Trophoblast cell (in vitro differentiated cells and primary cell): Measurements from ENCODE around the gene PCAT6.
A peak's percentile ranks its signal among the peaks of the same experiment; 100 is the strongest.

Experiments
- DNase-seq, 2 donors: peaks; one replicate each; pipeline ENCODE4 v3.0.0-alpha.2; 2016
- H2AFZ ChIP-seq: 2 replicates; pipeline ENCODE4 v1.6.1; 2013; ENCODE audit warnings: low read length, moderate library complexity, mild to moderate bottlenecking; ENCODE audit not compliant: insufficient read depth, poor library complexity
- H2AK5ac ChIP-seq: 2 replicates; pipeline ENCODE4 v1.6.1; 2013; ENCODE audit warnings: mild to moderate bottlenecking, low read length
- H2BK120ac ChIP-seq: 2 replicates; pipeline ENCODE4 v1.6.1; 2013; ENCODE audit warnings: low read length, mild to moderate bottlenecking, moderate library complexity; ENCODE audit not compliant: insufficient read depth, poor library complexity
- H2BK12ac ChIP-seq: 2 replicates; pipeline ENCODE4 v1.6.1; 2013; ENCODE audit warnings: mild to moderate bottlenecking, low read length, moderate library complexity
- H2BK5ac ChIP-seq: 2 replicates; pipeline ENCODE4 v1.6.1; 2013; ENCODE audit warnings: low read length, low read depth, moderate library complexity, mild to moderate bottlenecking; ENCODE audit not compliant: poor library complexity
- H3K14ac ChIP-seq: 2 replicates; pipeline ENCODE4 v1.6.1; 2013; ENCODE audit warnings: mild to moderate bottlenecking, low read length
- H3K18ac ChIP-seq: 2 replicates; pipeline ENCODE4 v1.6.1; 2013; ENCODE audit warnings: mild to moderate bottlenecking, low read length
- H3K23ac ChIP-seq: 2 replicates; pipeline ENCODE4 v1.6.1; 2013; ENCODE audit warnings: low read length
- H3K27ac ChIP-seq: 2 replicates; pipeline ENCODE4 v1.5.1; 2013; ENCODE audit warnings: low read depth, mild to moderate bottlenecking, inconsistent platforms, low read length, moderate library complexity
- H3K27me3 ChIP-seq: 2 replicates; pipeline ENCODE4 v1.6.1; 2013; ENCODE audit warnings: inconsistent platforms, mild to moderate bottlenecking, low read length, moderate library complexity; ENCODE audit not compliant: insufficient read depth
- H3K36me3 ChIP-seq, 2 experiments: 1 replicate in 1 of 2; 2 replicates in 1 of 2; pipeline ENCODE4 v1.6.1; 2013; ENCODE audit warnings: low read length in 2 of 2, mild to moderate bottlenecking in 2 of 2, moderate library complexity in 1 of 2; ENCODE audit not compliant: insufficient read depth in 2 of 2, control insufficient read depth in 1 of 2
- H3K4ac ChIP-seq: 2 replicates; pipeline ENCODE4 v1.6.1; 2013; ENCODE audit warnings: low read depth, mild to moderate bottlenecking, low read length, moderate library complexity
- H3K4me1 ChIP-seq, 2 experiments: 1 replicate in 1 of 2; 2 replicates in 1 of 2; pipeline ENCODE4 v1.6.1; 2013; ENCODE audit warnings: low read length in 2 of 2, mild to moderate bottlenecking in 2 of 2, moderate library complexity in 1 of 2; ENCODE audit not compliant: insufficient read depth in 2 of 2, control insufficient read depth in 1 of 2
- H3K4me2 ChIP-seq: 2 replicates; pipeline ENCODE4 v1.6.1; 2013; ENCODE audit warnings: inconsistent platforms, mild to moderate bottlenecking, low read length, moderate library complexity
- H3K4me3 ChIP-seq: 2 replicates; pipeline ENCODE4 v1.5.1; 2013; ENCODE audit warnings: mild to moderate bottlenecking, low read depth, low read length, inconsistent platforms
- H3K79me1 ChIP-seq: one replicate; pipeline ENCODE4 v1.6.1; 2013; ENCODE audit warnings: low read length
- H3K79me2 ChIP-seq: 2 replicates; pipeline ENCODE4 v1.6.1; 2013; ENCODE audit warnings: low read length, mild to moderate bottlenecking; ENCODE audit not compliant: control insufficient read depth, insufficient read depth, poor library complexity
- H3K9ac ChIP-seq: 2 replicates; pipeline ENCODE4 v1.6.1; 2013; ENCODE audit warnings: mild to moderate bottlenecking, low read length
- H3K9me3 ChIP-seq: 2 replicates; pipeline ENCODE4 v1.6.1; 2013; ENCODE audit warnings: low read depth, mild to moderate bottlenecking, control low read depth, inconsistent platforms, low read length; ENCODE audit not compliant: insufficient read depth
- H4K12ac ChIP-seq: 2 replicates; pipeline ENCODE4 v1.6.1; 2013; ENCODE audit warnings: low read depth, mild to moderate bottlenecking, low read length, moderate library complexity
- H4K8ac ChIP-seq: 2 replicates; pipeline ENCODE4 v1.6.1; 2013; ENCODE audit warnings: low read depth, mild to moderate bottlenecking, low read length, moderate library complexity
- H4K91ac ChIP-seq: one replicate; pipeline ENCODE4 v1.6.1; 2013; ENCODE audit warnings: low read depth, mild to moderate bottlenecking, low read length, moderate library complexity
- WGBS: extraction: QIAGEN DNeasy Blood & Tissue Kit; methylation state at CpG from one replicate; pipeline ENCODE4 v1.1.7; 2013; ENCODE audit warnings: missing lambda C conversion rate; ENCODE audit not compliant: insufficient read length, insufficient coverage; ENCODE audit errors: extremely low coverage; 5-methylcytosine and 5-hydroxymethylcytosine counted together

The PCAT6 gene

DNA sequence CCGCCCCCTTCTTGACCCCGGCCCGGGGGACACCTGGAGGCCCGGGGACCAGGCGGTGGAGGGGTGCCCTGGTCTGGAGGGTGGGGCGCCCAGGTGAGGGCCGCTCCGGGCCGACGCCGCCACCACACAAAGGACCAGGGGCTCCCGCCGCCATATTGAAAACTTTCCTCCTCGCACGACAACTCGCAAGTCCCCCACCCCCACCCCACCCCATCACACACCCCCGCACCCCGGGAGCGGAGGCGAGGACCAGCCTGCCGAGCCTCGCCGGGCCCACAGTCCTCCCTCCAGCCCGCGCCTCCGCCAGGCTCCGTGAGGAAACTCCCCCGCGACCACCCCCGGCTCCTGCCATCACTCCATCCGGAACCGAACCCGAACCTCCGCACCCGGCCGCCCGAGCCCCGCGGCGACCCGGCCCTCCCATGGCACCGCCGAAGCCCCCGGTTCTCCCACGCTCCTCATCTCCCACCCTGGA lies 3.3 kb upstream of the PCAT6 start:
- peaks cover 35% of the 10 kb centered on the region for H3K79me2 ChIP-seq
- peak overlapping the region; percentile 100 for H3K4ac ChIP-seq
- peak overlapping the region; percentile 94 for H3K18ac ChIP-seq
- peak overlapping the region; percentile 52 for H2AFZ ChIP-seq
- peak overlapping the region; percentile 98 for H2BK120ac ChIP-seq
- H3K36me3 ChIP-seq: no peaks in the 10 kb centered on the region
- peak overlapping the region; percentile 96 for H2BK5ac ChIP-seq
- H2AK5ac ChIP-seq: peak overlapping the region; percentile 91
- peaks cover 15 to 24% of the 10 kb centered on the region in 2 experiments for H3K4me1 ChIP-seq
- H2BK12ac ChIP-seq: no peak overlapping the region
- WGBS: no CpG with 5 or more reads among the region's 45 CpGs
- peak overlapping the region; percentile 85 for H3K4me2 ChIP-seq
- peak overlapping the region; percentile 97 for H3K4me3 ChIP-seq
- H3K27ac ChIP-seq: peak overlapping the region; percentile 81
- H3K23ac ChIP-seq: no peak overlapping the region
- H4K91ac ChIP-seq: peak overlapping the region; percentile 99
- peak overlapping the region; percentile 97 for H3K14ac ChIP-seq
- H4K12ac ChIP-seq: peak overlapping the region; percentile 98
- peak overlapping the region; percentile 99 for H3K9ac ChIP-seq
- no peak for DNase-seq
- peaks cover 2% of the 10 kb centered on the region for H3K9me3 ChIP-seq
- no peaks in the 10 kb centered on the region for H3K27me3 ChIP-seq
- H4K8ac ChIP-seq: peak overlapping the region; percentile 91
- H3K79me1 ChIP-seq: peaks cover 34% of the 10 kb centered on the region

DNA sequence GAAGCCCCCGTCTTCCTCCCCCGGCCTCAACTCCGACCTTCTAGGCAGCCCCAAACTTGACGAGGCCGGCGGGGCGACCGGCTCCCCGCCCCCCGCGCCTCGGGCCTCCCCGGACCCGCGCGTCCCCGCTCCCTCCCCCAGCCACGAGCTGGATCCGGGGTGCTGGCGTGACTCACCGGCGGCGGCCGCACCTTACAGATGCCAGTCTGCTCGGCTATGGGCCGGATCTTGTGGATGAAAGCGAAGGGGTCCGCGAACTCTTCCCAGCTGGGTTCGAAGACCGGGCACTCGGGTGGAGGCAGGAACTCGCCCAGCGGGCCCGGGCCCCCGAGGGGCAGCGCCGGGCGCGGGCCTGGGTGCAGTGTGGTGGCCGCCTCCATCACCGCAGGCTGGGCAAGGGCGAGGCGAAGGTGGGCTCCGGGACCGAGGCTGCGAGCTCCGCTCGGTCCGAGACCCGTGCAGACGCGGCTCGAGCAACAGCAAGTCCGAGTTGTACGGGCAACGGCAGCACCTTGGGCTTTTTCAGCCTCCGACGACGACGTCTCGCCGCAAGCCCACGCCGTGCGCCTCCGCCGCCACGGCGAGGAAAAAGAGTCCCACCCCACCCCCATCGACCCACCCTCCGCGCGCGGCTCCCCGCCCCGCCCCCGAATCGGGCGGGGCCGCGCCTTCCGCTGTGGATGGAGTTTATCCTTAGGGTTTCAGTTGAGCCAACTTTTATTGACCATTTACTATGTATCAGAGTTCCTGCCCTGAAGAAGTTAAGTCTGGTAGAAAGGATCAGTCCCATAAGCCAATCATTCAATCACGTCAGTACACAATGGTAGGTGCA lies 2.6 kb upstream of the PCAT6 start, which contains the start of gene KDM5B:
Gene KDM5B (minus strand): TSS at position 496 of the 832 bp plus-strand sequence. CDS start 116 bp downstream, at position 380.
- peak within 1 kb of the TSS; percentile 91 for H4K8ac ChIP-seq
- peaks cover 36% of the 10 kb centered on the region for H3K79me2 ChIP-seq
- no CpG with 5 or more reads among the region's 84 CpGs for WGBS
- no peaks in the 10 kb centered on the region for H3K27me3 ChIP-seq
- peak within 1 kb of the TSS; percentile 23 for H2BK12ac ChIP-seq
- H3K14ac ChIP-seq: peak within 1 kb of the TSS; percentile 97
- no peaks in the 10 kb centered on the region for H3K36me3 ChIP-seq
- peak within 1 kb of the TSS; percentile 84 for H2AFZ ChIP-seq
- H2BK5ac ChIP-seq: peak within 1 kb of the TSS; percentile 96
- peaks cover 36% of the 10 kb centered on the region for H3K79me1 ChIP-seq
- peak within 1 kb of the TSS; percentile 81 for H3K27ac ChIP-seq
- peak within 1 kb of the TSS; percentile 98 for H2BK120ac ChIP-seq
- H3K18ac ChIP-seq: peak within 1 kb of the TSS; percentile 94
- peaks cover 2% of the 10 kb centered on the region for H3K9me3 ChIP-seq
- peak within 1 kb of the TSS; percentile 91 for H2AK5ac ChIP-seq
- peak within 1 kb of the TSS; percentile 100 for H3K4ac ChIP-seq
- peak within 1 kb of the TSS; percentile 97 for H3K4me3 ChIP-seq
- peak within 1 kb of the TSS; percentile 85 for H3K4me2 ChIP-seq
- H3K9ac ChIP-seq: peak within 1 kb of the TSS; percentile 99
- H3K4me1 ChIP-seq: peaks cover 19 to 29% of the 10 kb centered on the region in 2 experiments
- peak within 1 kb of the TSS; percentile 98 for H4K12ac ChIP-seq
- DNase-seq: peak; percentile 34 to 62
- no peak within 1 kb of the TSS for H3K23ac ChIP-seq
- H4K91ac ChIP-seq: peak within 1 kb of the TSS; percentile 99

DNA sequence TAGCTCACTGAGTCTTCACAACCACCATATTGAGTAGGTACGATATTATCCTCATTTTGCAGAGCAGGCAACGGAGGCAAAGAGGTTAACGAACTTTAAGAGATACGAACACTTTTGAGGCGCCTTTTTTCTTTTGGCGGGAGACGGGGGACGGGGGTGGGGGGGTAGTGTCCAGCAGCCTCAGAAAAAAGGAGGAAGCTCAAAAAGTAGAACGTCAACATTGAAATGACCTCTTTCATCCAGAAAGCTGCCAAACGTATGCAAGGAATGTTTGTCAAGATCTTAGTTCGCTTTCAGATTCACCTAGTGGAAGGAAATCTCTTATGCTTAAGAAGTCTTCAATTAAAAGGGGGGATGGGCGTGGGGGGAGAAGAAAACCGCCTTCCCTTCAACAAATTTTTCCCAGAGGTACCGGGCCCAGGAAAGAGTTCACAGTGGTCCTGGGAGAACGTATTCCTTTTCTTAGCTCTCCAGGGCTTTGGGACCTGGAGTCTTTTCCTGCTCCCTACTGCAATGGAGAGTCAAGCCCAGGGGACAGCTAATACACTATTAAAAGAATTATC lies 1.1 kb upstream of the PCAT6 start:
- Histone ChIP-seq H3K4me1 (peaks cover 19 to 25% of the 10 kb centered on the region in 2 experiments), H3K36me3 (no peaks in the 10 kb centered on the region), H3K79me2 (peaks cover 30% of the 10 kb centered on the region), H3K9me3 (peaks cover 2% of the 10 kb centered on the region), H3K4me3 (no peak overlapping the region), H3K27ac (no peak overlapping the region), H2AFZ (no peak overlapping the region), H3K9ac (no peak overlapping the region), H4K12ac (no peak overlapping the region), H2BK120ac (no peak overlapping the region), H3K18ac (no peak overlapping the region), H3K4me2 (peak overlapping the region; percentile 29), H2AK5ac (no peak overlapping the region), H3K23ac (no peak overlapping the region), H3K79me1 (peaks cover 37% of the 10 kb centered on the region), H3K14ac (no peak overlapping the region), H4K91ac (peak overlapping the region; percentile 41), H3K27me3 (no peaks in the 10 kb centered on the region), H2BK12ac (peak overlapping the region; percentile 52), H4K8ac (no peak overlapping the region), H2BK5ac (no peak overlapping the region), H3K4ac (no peak overlapping the region)
- no peak for DNase-seq
- WGBS: no CpG with 5 or more reads among the region's 15 CpGs

GRCh38 chr1:202810193-202810614 lies 550 bp upstream of the PCAT6 start:
- Histone ChIP-seq H3K36me3 (no peaks in the 10 kb centered on the region), H4K91ac (peak overlapping the region; percentile 76), H3K9ac (no peak overlapping the region), H3K79me2 (peaks cover 30% of the 10 kb centered on the region), H3K14ac (peak overlapping the region; percentile 46), H2AFZ (peak overlapping the region; percentile 96), H3K9me3 (peaks cover 2% of the 10 kb centered on the region), H3K4me1 (peaks cover 19 to 27% of the 10 kb centered on the region in 2 experiments), H4K12ac (peak overlapping the region; percentile 59), H3K27ac (peak overlapping the region; percentile 12), H3K18ac (peak overlapping the region; percentile 79), H3K4me2 (peak overlapping the region; percentile 60), H2AK5ac (no peak overlapping the region), H2BK5ac (peak overlapping the region; percentile 21), H2BK120ac (peak overlapping the region; percentile 41), H3K4ac (no peak overlapping the region), H2BK12ac (no peak overlapping the region), H4K8ac (peak overlapping the region; percentile 83), H3K27me3 (no peaks in the 10 kb centered on the region), H3K23ac (no peak overlapping the region), H3K4me3 (peak overlapping the region; percentile 57), H3K79me1 (peaks cover 38% of the 10 kb centered on the region)
- WGBS: no CpG with 5 or more reads among the region's 13 CpGs
- no peak for DNase-seq
